ENCODE results near the gene SELENOS. TPM values are rescaled to one million over a fixed set of nuclear protein-coding genes. Genes with fewer than 3 reads are reported as not detected.
"Not testable (repeated sequence)": the region's sequence is repeated elsewhere in the genome, so short reads cannot be mapped to it uniquely, and the experiment has no call there.

SELENOS gene
- total RNA-seq, 1 donor from 2014 or later = 62.0 TPM

- intact Hi-C loops (cut with micrococcal nuclease) = no loop called here
These were observed 33.2 kb upstream of the SELENOS start for GRCh38 chr15:101310508-101310907.

- intact Hi-C loops (cut with micrococcal nuclease) = no loop called here
These were observed 32.8 kb upstream of the SELENOS start for GRCh38 chr15:101310161-101310480.

GRCh38 chr15:101309436-101310160 lies 32.3 kb upstream of the SELENOS start:
- intact Hi-C loops (cut with micrococcal nuclease) = no loop called here

GRCh38 chr15:101308604-101309435 lies 31.5 kb upstream of the SELENOS start:
- intact Hi-C loops (cut with micrococcal nuclease) = no loop called here

GRCh38 chr15:101307897-101308603 lies 30.8 kb upstream of the SELENOS start:
- intact Hi-C loops (cut with micrococcal nuclease) = no loop called here

GRCh38 chr15:101307048-101307896 lies 30.0 kb upstream of the SELENOS start:
- intact Hi-C loops (cut with micrococcal nuclease) = no loop called here

- intact Hi-C loops (cut with micrococcal nuclease) = no loop called here
These were observed 29.2 kb upstream of the SELENOS start for GRCh38 chr15:101306341-101307047.

- intact Hi-C loops (cut with micrococcal nuclease) = no loop called here
These were observed 28.6 kb upstream of the SELENOS start for GRCh38 chr15:101305820-101306255.

- intact Hi-C loops (cut with micrococcal nuclease) = no loop called here
These were observed 26.1 kb upstream of the SELENOS start for GRCh38 chr15:101303408-101303807.

GRCh38 chr15:101296418-101297405 lies 19.4 kb upstream of the SELENOS start:
- intact Hi-C loops (cut with micrococcal nuclease) = no loop called here

GRCh38 chr15:101295607-101296161 lies 18.4 kb upstream of the SELENOS start:
- intact Hi-C loops (cut with micrococcal nuclease) = loop anchor here (1.0 to 2.0 kb wide), 3 partner anchors 25 to 693 kb away; partner anchors contain the start of genes ASB7 and LINS1

- intact Hi-C loops (cut with micrococcal nuclease) = loop anchor here (1.0 to 5.0 kb wide), 8 partner anchors 18 to 953 kb away; partner anchors contain the start of genes ADAMTS17, ASB7, LINS1 and SELENOS
These were observed 17.7 kb upstream of the SELENOS start, which contains the start of gene SNRPA1 for GRCh38 chr15:101294731-101295606. Gene SNRPA1, minus strand, starts transcription at chr15:101295248. Its CDS starts 70 bp downstream, at chr15:101295178.

GRCh38 chr15:101293122-101293521 lies 15.8 kb upstream of the SELENOS start:
- intact Hi-C loops (cut with micrococcal nuclease) = loop anchor here (1.0 to 5.0 kb wide), 3 partner anchors 41 to 951 kb away; partner anchors contain the start of genes ADAMTS17 and CHSY1

GRCh38 chr15:101288905-101289513 lies 11.7 kb upstream of the SELENOS start:
- intact Hi-C loops (cut with micrococcal nuclease) = loop anchor here (1.0 kb wide), 2 partner anchors 12 to 352 kb away; partner anchors contain the start of gene SELENOS

- intact Hi-C loops (cut with micrococcal nuclease) = not testable (repeated sequence)
These were observed 10.1 kb upstream of the SELENOS start for GRCh38 chr15:101287342-101287741.

- intact Hi-C loops (cut with micrococcal nuclease) = no loop called here
These were observed 9.3 kb upstream of the SELENOS start for GRCh38 chr15:101286471-101287114.
